ENCODE results near the gene COL6A3.
"Not testable (repeated sequence)": the region's sequence is repeated elsewhere in the genome, so short reads cannot be mapped to it uniquely, and the experiment has no call there.

The COL6A3 gene

GRCh38 chr2:237412988-237413776 is 782 bp downstream of the COL6A3 start:
- no peak for DNase-seq (ENCODE audit: low read depth)

- no peak for DNase-seq (ENCODE audit: low read depth)
Observed at GRCh38 chr2:237412646-237412987, 1.3 kb downstream of the COL6A3 start.

- no peak for DNase-seq (ENCODE audit: low read depth)
Observed at GRCh38 chr2:237411683-237412423, 2.1 kb downstream of the COL6A3 start.

GRCh38 chr2:237411092-237411601 is 2.8 kb downstream of the COL6A3 start:
- DNase-seq (ENCODE audit: low read depth): no peak

GRCh38 chr2:237409263-237409662 is 4.7 kb downstream of the COL6A3 start:
- not testable (repeated sequence) for DNase-seq (ENCODE audit: low read depth)

GRCh38 chr2:237408335-237409000 is 5.5 kb downstream of the COL6A3 start:
- no peak for DNase-seq (ENCODE audit: low read depth)

- no peak for DNase-seq (ENCODE audit: low read depth)
Observed at GRCh38 chr2:237407700-237408099, 6.3 kb downstream of the COL6A3 start.

GRCh38 chr2:237406371-237406895 is 7.5 kb downstream of the COL6A3 start:
- no peak for DNase-seq (ENCODE audit: low read depth)

GRCh38 chr2:237405605-237406004 is 8.4 kb downstream of the COL6A3 start:
- DNase-seq (ENCODE audit: low read depth): no peak

- DNase-seq (ENCODE audit: low read depth): no peak
Observed at GRCh38 chr2:237405006-237405559, 8.9 kb downstream of the COL6A3 start.

GRCh38 chr2:237404413-237404812 is 9.6 kb downstream of the COL6A3 start:
- no peak for DNase-seq (ENCODE audit: low read depth)

- no peak for DNase-seq (ENCODE audit: low read depth)
Observed at GRCh38 chr2:237403024-237403882, 10.7 kb downstream of the COL6A3 start.

- no peak for DNase-seq (ENCODE audit: low read depth)
Observed at GRCh38 chr2:237400199-237400598, 13.8 kb downstream of the COL6A3 start.

GRCh38 chr2:237397072-237397471 is 16.9 kb downstream of the COL6A3 start:
- no peak for DNase-seq (ENCODE audit: low read depth)

GRCh38 chr2:237393523-237393922 is 20.4 kb downstream of the COL6A3 start:
- no peak for DNase-seq (ENCODE audit: low read depth)

- DNase-seq (ENCODE audit: low read depth): no peak
Observed at GRCh38 chr2:237392186-237392585, 21.8 kb downstream of the COL6A3 start.

- DNase-seq (ENCODE audit: low read depth): no peak
Observed at GRCh38 chr2:237391140-237391539, 22.8 kb downstream of the COL6A3 start.

- DNase-seq (ENCODE audit: low read depth): no peak
Observed at GRCh38 chr2:237390235-237390634, 23.7 kb downstream of the COL6A3 start.

GRCh38 chr2:237389831-237390230 is 24.1 kb downstream of the COL6A3 start:
- DNase-seq (ENCODE audit: low read depth): no peak

GRCh38 chr2:237388036-237388435 is 25.9 kb downstream of the COL6A3 start:
- DNase-seq (ENCODE audit: low read depth): no peak

GRCh38 chr2:237384672-237385020 is 29.3 kb downstream of the COL6A3 start:
- no peak for DNase-seq (ENCODE audit: low read depth)
